ENCODE results near the gene ILF2.
A peak's percentile ranks its signal among the peaks of the same experiment; 100 is the strongest.
"Not testable (repeated sequence)": the region's sequence is repeated elsewhere in the genome, so short reads cannot be mapped to it uniquely, and the experiment has no call there.

ILF2 gene

GRCh38 chr1:153649137-153649862, 21.5 kb downstream of the ILF2 start:
- DNase-seq: peak in 1 of 58 donors; percentile 6

- DNase-seq: no peak
These were observed 22.7 kb downstream of the ILF2 start for GRCh38 chr1:153648000-153648643.

DNA sequence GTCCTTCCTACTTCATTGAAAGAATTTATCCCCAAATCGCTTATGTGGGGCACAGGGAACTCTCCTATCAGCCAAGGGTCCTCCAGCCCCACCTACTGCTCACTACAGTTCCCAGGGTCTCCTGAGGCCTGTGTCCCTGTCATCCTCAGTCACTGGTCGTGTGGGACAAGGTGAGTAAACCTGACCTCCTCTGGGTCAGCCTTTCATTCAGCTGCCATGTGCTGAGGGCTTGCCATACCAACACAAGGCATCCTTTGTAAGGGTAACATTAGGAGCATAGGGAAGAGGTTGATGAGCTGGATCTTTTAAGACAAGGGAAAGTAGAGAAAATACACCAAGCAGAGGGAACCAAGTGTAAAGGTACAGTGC, 23.5 kb downstream of the ILF2 start:
- no peak for DNase-seq

GRCh38 chr1:153646672-153647345, 24.0 kb downstream of the ILF2 start:
- peak in 3 of 58 donors; percentile 6 to 38 (median 8) for DNase-seq

GRCh38 chr1:153643816-153644215, 27.0 kb downstream of the ILF2 start:
- no peak for DNase-seq

- DNase-seq: no peak
These were observed 27.7 kb downstream of the ILF2 start for GRCh38 chr1:153643100-153643499.

GRCh38 chr1:153642161-153642560, 28.6 kb downstream of the ILF2 start:
- no peak for DNase-seq

DNA sequence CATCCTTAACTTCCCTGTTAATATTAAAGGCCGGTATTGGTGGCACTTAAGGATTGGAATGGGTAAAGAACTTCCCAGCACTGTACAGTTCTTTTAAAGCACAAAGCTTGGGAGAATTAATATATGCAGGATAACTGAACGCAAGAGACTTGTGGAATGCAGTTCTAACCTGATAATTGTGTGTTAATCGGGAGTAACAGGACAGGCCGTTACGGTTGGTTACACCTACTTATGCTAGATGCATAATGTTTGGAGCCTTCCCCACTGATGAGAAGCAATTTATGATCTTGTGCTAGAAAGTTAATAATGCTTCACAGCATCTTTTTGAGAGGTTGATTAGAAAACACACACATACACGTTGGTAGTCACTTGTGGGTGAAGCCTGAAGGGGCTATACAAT, 29.9 kb downstream of the ILF2 start:
- DNase-seq: no peak

GRCh38 chr1:153640213-153640612, 30.6 kb downstream of the ILF2 start:
- not testable (repeated sequence) for DNase-seq

- no peak for DNase-seq
These were observed 31.5 kb downstream of the ILF2 start for GRCh38 chr1:153639280-153639679.

DNA sequence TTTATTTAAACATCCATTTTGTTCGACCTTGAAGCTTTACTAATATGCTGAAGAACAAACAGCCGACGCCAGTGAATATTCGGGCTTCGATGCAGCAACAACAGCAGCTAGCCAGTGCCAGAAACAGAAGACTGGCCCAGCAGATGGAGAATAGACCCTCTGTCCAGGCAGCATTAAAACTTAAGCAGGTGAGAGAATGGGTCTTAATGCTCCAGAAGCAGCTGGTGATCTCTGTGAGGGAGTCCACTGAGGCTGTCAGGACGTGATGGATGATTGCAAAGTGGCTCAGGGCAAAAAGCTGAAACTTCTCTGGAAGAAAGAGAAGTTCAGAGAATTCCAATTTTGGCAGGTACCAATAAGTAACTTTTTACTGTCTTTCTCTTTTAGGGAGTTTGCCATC, 32.5 kb downstream of the ILF2 start:
- DNase-seq: no peak

GRCh38 chr1:153636312-153636711, 34.5 kb downstream of the ILF2 start:
- no peak for DNase-seq

DNA sequence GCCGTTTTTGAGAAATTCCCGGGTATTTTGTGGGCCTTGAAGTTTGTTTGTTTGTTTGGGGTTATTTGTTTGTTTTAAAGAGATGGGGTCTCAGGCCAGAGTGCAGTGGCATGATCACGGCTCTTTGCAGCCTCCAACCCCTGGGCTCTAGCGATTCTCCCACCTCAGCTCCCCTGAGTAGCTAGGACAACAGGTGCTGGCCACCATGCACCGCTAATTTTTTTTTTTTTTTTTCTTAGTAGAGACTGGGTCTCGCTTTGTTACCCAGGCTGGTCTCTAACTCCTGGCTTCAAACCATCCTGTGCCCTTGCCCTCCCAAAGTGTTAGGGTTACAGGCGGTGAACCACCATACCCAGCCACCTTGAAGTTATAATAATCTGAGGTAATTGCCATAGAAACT, 34.9 kb downstream of the ILF2 start:
- DNase-seq: no peak

DNA sequence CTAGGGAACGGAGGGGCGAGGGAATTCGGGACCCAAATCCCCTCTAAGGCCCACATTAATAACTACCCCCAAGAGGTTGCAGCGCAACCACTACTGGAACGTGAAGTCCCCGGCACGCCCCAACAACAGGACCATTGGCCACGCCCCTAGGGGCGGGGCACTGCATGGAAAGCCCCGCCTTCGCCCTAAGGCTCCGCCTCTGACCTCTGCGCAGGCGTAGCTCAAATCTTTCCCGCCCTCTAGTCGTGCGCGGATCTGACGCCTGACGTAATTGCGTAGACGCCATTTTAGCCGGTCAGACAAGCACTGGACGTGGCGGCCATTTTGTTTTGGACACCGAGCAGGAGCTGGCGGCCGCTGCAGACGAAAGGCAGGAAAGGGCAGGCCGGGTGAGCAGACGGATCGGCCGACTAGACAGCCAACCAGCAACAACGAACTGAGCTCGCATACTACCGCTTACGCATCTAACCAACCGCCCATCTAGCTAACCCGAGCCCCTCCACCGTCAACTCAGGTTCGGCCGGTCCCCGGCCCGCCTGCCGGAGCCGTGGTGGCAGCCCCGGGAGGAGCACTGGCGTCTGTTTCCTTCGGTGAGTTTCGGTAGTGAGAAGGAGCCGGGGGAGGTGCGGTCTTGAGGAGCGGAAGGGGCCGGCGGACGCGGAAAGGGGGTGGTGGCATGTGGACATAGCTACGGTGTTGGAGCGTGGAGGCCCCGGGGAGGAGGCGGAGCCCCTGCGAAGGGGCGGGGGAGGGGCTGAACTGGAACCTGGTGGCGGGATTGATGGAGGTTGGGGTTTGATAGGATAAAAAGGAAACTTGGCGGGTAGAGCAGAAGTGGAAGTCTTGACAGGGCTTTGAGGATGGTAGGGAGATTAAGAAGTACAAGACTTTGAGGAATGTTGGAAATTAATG, 36.8 kb downstream of the ILF2 start, which contains the start of gene CHTOP:
TSS of gene CHTOP (plus strand) at position 313 of the 912 bp plus-strand sequence. CDS start 2,523 bp downstream, outside the sequence.
- DNase-seq: peak; percentile 63 to 99 (median 96)

DNA sequence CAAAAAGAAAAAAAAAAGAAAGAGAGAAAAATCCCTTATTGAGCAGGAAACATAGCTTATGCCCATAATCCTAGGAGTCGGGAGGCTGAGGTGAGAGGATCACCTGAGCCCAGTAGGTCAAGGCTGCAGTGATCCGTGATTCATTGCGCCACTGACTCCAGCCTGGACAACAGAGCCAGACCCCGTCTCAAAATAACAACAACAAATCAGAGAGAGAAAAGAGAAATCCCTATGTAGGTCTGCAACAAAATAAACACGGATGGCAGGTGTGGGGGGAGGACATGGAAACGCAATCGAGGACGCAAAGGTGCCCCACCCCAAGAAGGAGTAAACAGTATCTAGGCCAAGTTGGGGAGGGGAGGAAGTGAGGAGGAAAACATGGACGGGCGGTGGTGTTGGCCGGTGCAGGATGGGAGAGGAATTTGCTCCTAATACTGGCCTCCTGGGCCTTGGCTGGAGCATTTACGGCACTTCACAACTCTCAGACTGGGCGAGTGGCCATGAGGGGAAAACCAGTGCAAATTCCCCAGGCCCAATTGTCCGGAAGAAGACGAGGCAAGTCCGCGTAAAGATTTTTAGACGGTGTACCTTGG, 37.5 kb downstream of the ILF2 start:
- DNase-seq: peak in 8 of 58 donors; percentile 61 to 85 (median 74)

- DNase-seq: no peak
These were observed 39.5 kb downstream of the ILF2 start for GRCh38 chr1:153631047-153632022.

- DNase-seq: no peak
These were observed 40.4 kb downstream of the ILF2 start for GRCh38 chr1:153630384-153630783.

DNA sequence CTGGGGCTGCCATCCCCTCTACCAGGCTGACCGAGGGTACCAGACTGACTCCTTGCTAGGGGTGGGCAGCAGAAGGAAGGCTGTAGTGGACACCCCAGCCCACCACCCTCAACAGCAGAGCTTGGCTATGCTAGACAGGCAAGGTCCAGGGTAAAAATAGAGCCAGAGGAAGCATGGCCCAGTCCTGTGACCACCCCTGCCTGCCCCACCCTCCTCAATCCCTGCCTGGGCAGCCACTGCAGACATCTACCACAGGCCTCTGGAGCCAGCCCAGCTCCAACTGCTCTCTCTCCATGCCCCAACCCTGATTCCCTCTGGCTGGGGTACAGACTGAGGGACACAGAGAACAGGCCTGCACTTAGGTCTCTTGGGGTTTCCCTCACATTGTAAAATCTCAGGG, 40.8 kb downstream of the ILF2 start:
- DNase-seq: peak in 37 of 58 donors; percentile 8 to 70 (median 40)

GRCh38 chr1:153629343-153629665, 41.5 kb downstream of the ILF2 start:
- DNase-seq: no peak
